ENCODE data around the gene FUT1. TPM values are rescaled to one million over a fixed set of nuclear protein-coding genes. Genes with fewer than 3 reads are reported as not detected.

FUT1 gene
- total and polyA plus RNA-seq, 11 donors, result 1.8 to 6.2 (median 2.7) TPM

- Histone ChIP-seq H3K4me1 (peaks cover 0 to 13% (median 7%) of the 10 kb centered on the region in 12 donors), H3K27me3 (no peaks in the 10 kb centered on the region), H3K36me3 (peaks cover 0 to 5% (median 0%) of the 10 kb centered on the region in 9 donors), H3K9me3 (no peaks in the 10 kb centered on the region), H3K27ac (no peak overlapping the region), H3K4me3 (no peak overlapping the region)
- intact Hi-C loops (cut with DNase I), result loop anchor here in 6 of 10 donors (2.0 to 10.0 kb wide), 6 partner anchors 14 to 178 kb away; partner anchors contain the start of genes FTL (in 2 of the 6), BCAT2 (in 1 of the 6) and CA11 (in 1 of the 6)
- TF ChIP-seq POLR2A (IDR thresholded peaks at IDR 0.05) (no peak), CTCF (IDR thresholded peaks at IDR 0.05) (no peak)
- WGBS, 4 donors, result 90 to 94% (median 90%) methylated on average over 3 to 7 of the region's 7 CpGs
- DNase-seq (no peak), ATAC-seq (no peak)
Observed at GRCh38 chr19:48797103-48797502, 44.7 kb upstream of the FUT1 start.

- Histone ChIP-seq H3K4me1 (peaks cover 0 to 13% (median 7%) of the 10 kb centered on the region in 12 donors), H3K27ac (peak overlapping the region in 11 of 12 donors; percentile 51 to 91 (median 75)), H3K4me3 (no peak overlapping the region), H3K36me3 (peaks cover 0 to 5% (median 0%) of the 10 kb centered on the region in 9 donors), H3K9me3 (no peaks in the 10 kb centered on the region), H3K27me3 (no peaks in the 10 kb centered on the region)
- DNase-seq (no peak), ATAC-seq (no peak)
- 88 to 91% (median 90%) methylated on average over 16 to 20 of the region's 20 CpGs for WGBS, 4 donors
- intact Hi-C loops (cut with DNase I), result loop anchor here in 6 of 10 donors (2.0 to 10.0 kb wide), 6 partner anchors 14 to 178 kb away; partner anchors contain the start of genes FTL (in 2 of the 6), BCAT2 (in 1 of the 6) and CA11 (in 1 of the 6)
- TF ChIP-seq POLR2A (IDR thresholded peaks at IDR 0.05) (no peak), CTCF (IDR thresholded peaks at IDR 0.05) (no peak)
Observed at GRCh38 chr19:48796298-48797083, 44.0 kb upstream of the FUT1 start.

- H3K27me3 ChIP-seq, result no peaks in the 10 kb centered on the region
- ATAC-seq (peak in 3 of 4 donors; percentile 18 to 49 (median 27)), DNase-seq (peak in 4 of 5 donors; percentile 50 to 58 (median 54))
- peak overlapping the region; percentile 7 to 91 (median 74) for H3K27ac ChIP-seq
- TF ChIP-seq CTCF (IDR thresholded peaks at IDR 0.05) (no peak), POLR2A (IDR thresholded peaks at IDR 0.05) (no peak)
- WGBS, 4 donors, result 43 to 64% (median 60%) methylated on average over 1 to 2 of the region's 2 CpGs
- intact Hi-C loops (cut with DNase I), result loop anchor here (1.0 to 10.0 kb wide), 12 partner anchors 15 to 179 kb away; partner anchors contain the start of genes FTL (in 2 of the 10), HSD17B14 (in 2 of the 10), BCAT2 (in 1 of the 10) and CA11 (in 1 of the 10)
- H3K9me3 ChIP-seq, result no peaks in the 10 kb centered on the region
- H3K4me1 ChIP-seq, result peaks cover 0 to 13% (median 7%) of the 10 kb centered on the region in 12 donors
- H3K36me3 ChIP-seq, result peaks cover 0 to 5% (median 0%) of the 10 kb centered on the region in 9 donors
- H3K4me3 ChIP-seq, result peak overlapping the region in 2 of 12 donors; percentile 53 to 74
Observed at GRCh38 chr19:48795685-48796070, 43.2 kb upstream of the FUT1 start.

Measured in heart left ventricle (tissue), 16 donors.